ENCODE data around the gene RPS14. TPM values are rescaled to one million over a fixed set of nuclear protein-coding genes. Genes with fewer than 3 reads are reported as not detected.

RPS14 gene
- total RNA-seq, 1 donor from 2014 or later = 1,941 TPM

DNA sequence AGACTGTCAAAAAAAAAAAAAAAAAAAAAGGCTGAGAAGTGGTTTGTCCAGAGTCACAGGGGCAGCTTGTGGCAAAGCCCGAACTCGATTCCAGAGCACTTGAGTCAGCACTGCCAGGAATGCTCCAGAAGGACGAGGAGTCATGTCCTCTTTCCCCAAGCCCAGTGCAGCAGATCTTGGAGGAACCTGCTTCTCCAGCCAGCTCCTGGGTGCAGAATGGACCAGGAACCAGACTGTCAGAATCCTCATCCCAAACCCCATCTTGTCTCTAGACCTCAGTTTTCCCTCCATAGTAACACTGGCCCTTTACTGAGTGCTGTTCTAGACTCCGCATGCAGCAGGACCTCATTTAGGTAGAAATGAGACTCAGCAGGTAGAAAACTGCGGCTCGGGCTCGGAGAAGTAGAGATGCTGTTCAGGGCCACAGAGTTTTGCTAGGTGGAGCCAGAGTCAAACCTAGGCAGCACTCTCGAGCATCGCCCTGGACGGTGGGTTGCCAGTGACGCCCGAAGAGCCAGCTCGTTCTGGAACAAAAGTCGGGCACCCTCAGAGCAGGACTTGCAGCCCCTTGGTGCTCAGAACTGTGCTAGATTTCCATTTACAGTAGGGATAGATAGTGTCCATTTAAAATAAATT is 52.3 kb downstream of the RPS14 start:
- H3K4me3 Mint-ChIP-seq (ENCODE audit: low read depth) = no peak overlapping the region
- TF ChIP-seq, protein P1, sequence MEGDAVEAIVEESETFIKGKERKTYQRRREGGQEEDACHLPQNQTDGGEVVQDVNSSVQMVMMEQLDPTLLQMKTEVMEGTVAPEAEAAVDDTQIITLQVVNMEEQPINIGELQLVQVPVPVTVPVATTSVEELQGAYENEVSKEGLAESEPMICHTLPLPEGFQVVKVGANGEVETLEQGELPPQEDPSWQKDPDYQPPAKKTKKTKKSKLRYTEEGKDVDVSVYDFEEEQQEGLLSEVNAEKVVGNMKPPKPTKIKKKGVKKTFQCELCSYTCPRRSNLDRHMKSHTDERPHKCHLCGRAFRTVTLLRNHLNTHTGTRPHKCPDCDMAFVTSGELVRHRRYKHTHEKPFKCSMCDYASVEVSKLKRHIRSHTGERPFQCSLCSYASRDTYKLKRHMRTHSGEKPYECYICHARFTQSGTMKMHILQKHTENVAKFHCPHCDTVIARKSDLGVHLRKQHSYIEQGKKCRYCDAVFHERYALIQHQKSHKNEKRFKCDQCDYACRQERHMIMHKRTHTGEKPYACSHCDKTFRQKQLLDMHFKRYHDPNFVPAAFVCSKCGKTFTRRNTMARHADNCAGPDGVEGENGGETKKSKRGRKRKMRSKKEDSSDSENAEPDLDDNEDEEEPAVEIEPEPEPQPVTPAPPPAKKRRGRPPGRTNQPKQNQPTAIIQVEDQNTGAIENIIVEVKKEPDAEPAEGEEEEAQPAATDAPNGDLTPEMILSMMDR (IDR thresholded peaks at IDR 0.05; ENCODE audit: unreplicated experiment) = no peak
- H3K4me1 Mint-ChIP-seq (ENCODE audit: low read depth) = no peaks in the 10 kb centered on the region
- no peaks in the 10 kb centered on the region for H3K27me3 Mint-ChIP-seq
- H3K9me3 Mint-ChIP-seq (ENCODE audit: low read depth) = no peaks in the 10 kb centered on the region
- H3K27ac Mint-ChIP-seq = no peak overlapping the region
- H3K36me3 Mint-ChIP-seq (ENCODE audit: insufficient read depth) = peaks cover 9% of the 10 kb centered on the region
- DNase-seq (ENCODE audit: low spot score, unreplicated experiment) = no peak

DNA sequence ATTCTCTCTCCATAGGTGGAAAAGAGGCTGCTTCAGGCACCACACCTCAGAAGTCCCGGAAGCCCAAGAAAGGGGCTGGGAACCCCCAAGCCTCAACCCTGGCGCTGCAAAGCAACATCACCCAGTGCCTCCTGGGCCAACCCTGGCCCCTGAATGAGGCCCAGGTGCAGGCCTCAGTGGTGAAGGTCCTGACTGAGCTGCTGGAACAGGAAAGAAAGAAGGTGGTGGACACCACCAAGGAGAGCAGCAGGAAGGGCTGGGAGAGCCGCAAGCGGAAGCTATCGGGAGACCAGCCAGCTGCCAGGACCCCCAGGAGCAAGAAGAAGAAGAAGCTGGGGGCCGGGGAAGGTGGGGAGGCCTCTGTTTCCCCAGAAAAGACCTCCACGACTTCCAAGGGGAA is 53.3 kb downstream of the RPS14 start:
- TF ChIP-seq, protein P1 (IDR thresholded peaks at IDR 0.05; ENCODE audit: unreplicated experiment) = no peak
- no peak for DNase-seq (ENCODE audit: low spot score, unreplicated experiment)
- Mint-ChIP-seq H3K27me3 (no peaks in the 10 kb centered on the region), H3K4me3 (ENCODE audit: low read depth) (no peak overlapping the region), H3K4me1 (ENCODE audit: low read depth) (no peaks in the 10 kb centered on the region), H3K9me3 (ENCODE audit: low read depth) (no peaks in the 10 kb centered on the region), H3K36me3 (ENCODE audit: insufficient read depth) (peaks cover 9% of the 10 kb centered on the region), H3K27ac (no peak overlapping the region)

GRCh38 chr5:150395688-150395975 is 53.9 kb downstream of the RPS14 start:
- Mint-ChIP-seq H3K27me3 (no peaks in the 10 kb centered on the region), H3K27ac (no peak overlapping the region), H3K4me1 (ENCODE audit: low read depth) (no peaks in the 10 kb centered on the region), H3K36me3 (ENCODE audit: insufficient read depth) (peaks cover 10% of the 10 kb centered on the region), H3K9me3 (ENCODE audit: low read depth) (no peaks in the 10 kb centered on the region), H3K4me3 (ENCODE audit: low read depth) (no peak overlapping the region)
- no peak for DNase-seq (ENCODE audit: low spot score, unreplicated experiment)
- TF ChIP-seq, protein P1 (IDR thresholded peaks at IDR 0.05; ENCODE audit: unreplicated experiment) = no peak

DNA sequence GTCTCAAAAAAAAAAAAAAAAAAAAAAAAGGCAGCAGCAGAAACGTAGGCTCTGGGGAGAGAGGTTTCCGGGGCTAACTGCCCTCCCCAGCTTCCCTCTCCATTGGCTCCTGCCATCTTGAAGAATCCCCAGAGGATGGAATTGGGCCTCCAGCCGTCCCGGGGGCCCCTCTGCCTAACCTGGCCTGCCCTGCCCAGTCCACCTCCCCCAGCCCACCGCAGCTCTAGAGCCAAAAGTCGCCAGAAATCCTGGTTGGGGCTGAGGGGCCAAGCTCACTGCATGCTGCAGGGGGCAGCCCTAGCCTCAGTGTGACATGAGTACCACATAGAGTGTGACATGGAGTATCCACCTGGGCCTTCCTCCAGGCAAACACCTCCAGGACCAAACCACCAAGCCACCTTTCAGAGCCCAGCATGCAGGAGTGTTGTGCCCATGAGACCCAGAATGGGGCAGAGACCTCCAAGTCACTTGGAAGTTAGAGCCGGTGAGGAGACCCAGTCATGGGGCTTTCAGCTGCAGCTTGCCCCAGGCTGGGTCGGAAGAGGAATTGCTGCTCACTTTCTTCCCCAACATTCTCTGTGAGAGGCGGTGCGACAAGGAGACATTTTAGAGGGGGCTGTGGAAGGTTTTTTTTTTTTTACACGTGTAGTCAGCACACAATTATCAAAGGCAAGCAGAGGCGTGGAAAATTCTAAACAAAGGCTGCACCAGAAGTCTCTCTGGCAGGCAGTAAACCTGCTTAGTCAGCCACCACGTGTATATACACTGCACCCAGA is 54.4 kb downstream of the RPS14 start:
- no peak overlapping the region for H3K27ac Mint-ChIP-seq
- TF ChIP-seq, protein P1 (IDR thresholded peaks at IDR 0.05; ENCODE audit: unreplicated experiment) = no peak
- DNase-seq (ENCODE audit: low spot score, unreplicated experiment) = no peak
- no peaks in the 10 kb centered on the region for H3K9me3 Mint-ChIP-seq (ENCODE audit: low read depth)
- no peak overlapping the region for H3K4me3 Mint-ChIP-seq (ENCODE audit: low read depth)
- H3K36me3 Mint-ChIP-seq (ENCODE audit: insufficient read depth) = peaks cover 7% of the 10 kb centered on the region
- no peaks in the 10 kb centered on the region for H3K27me3 Mint-ChIP-seq
- no peaks in the 10 kb centered on the region for H3K4me1 Mint-ChIP-seq (ENCODE audit: low read depth)

- Mint-ChIP-seq H3K4me1 (ENCODE audit: low read depth) (no peaks in the 10 kb centered on the region), H3K4me3 (ENCODE audit: low read depth) (no peak overlapping the region), H3K36me3 (ENCODE audit: insufficient read depth) (peaks cover 5% of the 10 kb centered on the region), H3K27ac (no peak overlapping the region), H3K9me3 (ENCODE audit: low read depth) (no peaks in the 10 kb centered on the region), H3K27me3 (no peaks in the 10 kb centered on the region)
- TF ChIP-seq, protein P1 (IDR thresholded peaks at IDR 0.05; ENCODE audit: unreplicated experiment) = no peak
- no peak for DNase-seq (ENCODE audit: low spot score, unreplicated experiment)
Observed at GRCh38 chr5:150394131-150394530, 55.4 kb downstream of the RPS14 start.
